VCaP (cell line): Measurements from ENCODE around the gene NIM1K.
"Not testable (repeated sequence)": the region's sequence is repeated elsewhere in the genome, so short reads cannot be mapped to it uniquely, and the experiment has no call there.

Experiments
- H3K27ac ChIP-seq: fragments of 450-650 bp; 2 replicates; pipeline ENCODE4 v1.5.1; 2017
- TF ChIP-seq, protein P1 (sequence below): fragments of 450-650 bp; conservative IDR thresholded peaks from 2 replicates; pipeline ENCODE4 v1.5.1; 2017; ENCODE audit warnings: mild to moderate bottlenecking, moderate library complexity

Gene NIM1K

DNA sequence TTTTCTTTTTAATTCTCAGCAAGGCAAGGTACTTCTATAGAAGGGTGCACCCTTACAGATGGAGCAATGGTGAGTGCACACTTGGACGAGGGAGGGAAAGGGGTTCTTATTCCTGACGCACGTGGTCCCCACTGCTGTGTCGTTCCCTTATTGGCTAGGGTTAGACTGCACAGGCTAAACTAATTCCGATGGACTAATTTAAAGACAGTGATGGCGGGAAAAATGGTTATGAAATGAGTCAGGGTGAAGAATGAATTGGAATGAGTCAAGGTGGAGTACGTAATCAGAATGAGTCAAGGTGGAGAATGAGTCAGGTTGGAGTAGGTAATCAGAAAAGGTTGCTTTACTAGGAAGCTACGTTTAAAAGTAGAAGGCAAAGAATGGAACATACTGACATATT is 123.2 kb downstream of the NIM1K start:
- TF ChIP-seq, protein P1, sequence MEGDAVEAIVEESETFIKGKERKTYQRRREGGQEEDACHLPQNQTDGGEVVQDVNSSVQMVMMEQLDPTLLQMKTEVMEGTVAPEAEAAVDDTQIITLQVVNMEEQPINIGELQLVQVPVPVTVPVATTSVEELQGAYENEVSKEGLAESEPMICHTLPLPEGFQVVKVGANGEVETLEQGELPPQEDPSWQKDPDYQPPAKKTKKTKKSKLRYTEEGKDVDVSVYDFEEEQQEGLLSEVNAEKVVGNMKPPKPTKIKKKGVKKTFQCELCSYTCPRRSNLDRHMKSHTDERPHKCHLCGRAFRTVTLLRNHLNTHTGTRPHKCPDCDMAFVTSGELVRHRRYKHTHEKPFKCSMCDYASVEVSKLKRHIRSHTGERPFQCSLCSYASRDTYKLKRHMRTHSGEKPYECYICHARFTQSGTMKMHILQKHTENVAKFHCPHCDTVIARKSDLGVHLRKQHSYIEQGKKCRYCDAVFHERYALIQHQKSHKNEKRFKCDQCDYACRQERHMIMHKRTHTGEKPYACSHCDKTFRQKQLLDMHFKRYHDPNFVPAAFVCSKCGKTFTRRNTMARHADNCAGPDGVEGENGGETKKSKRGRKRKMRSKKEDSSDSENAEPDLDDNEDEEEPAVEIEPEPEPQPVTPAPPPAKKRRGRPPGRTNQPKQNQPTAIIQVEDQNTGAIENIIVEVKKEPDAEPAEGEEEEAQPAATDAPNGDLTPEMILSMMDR = no peak
- no peak overlapping the region for H3K27ac ChIP-seq

DNA sequence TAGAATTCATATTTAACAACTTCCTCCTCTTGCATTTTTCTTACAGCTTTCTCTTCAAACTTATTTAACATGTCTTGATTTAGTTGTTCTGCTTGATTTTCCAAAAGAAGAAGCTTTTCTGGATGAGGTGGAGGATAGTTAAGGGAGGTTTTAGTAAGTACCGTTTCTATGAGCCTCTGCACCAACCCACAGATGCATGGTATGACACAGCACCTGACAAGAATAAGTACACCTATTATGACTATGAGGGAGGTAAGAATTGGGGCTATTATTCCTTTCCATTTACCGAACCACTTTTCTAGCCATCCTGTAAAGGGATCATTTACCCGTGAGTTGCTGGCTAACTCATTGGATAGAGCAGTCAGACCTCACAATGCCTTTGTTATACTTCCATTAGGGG is 123.7 kb downstream of the NIM1K start:
- TF ChIP-seq, protein P1 = no peak
- H3K27ac ChIP-seq = no peak overlapping the region

DNA sequence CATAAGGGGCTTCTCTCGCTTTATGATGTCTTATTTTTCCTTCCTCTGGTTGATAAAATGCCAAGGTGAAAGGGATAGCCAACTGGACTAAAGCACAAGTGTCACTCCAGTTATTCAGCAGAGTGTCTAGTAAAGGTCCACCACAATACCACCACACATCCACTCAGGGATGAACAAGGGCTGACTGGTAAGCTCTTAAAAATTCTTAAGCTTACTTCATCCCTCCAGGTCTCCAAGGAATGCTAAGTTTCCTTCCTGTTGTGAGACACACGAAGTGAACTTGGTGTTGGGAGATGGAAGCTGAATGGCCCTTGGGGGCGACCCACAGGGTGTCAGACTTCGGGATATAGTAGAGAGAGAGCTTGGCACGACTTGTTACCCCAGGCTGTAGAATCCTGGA is 124.4 kb downstream of the NIM1K start:
- TF ChIP-seq, protein P1 = no peak
- H3K27ac ChIP-seq = no peak overlapping the region

DNA sequence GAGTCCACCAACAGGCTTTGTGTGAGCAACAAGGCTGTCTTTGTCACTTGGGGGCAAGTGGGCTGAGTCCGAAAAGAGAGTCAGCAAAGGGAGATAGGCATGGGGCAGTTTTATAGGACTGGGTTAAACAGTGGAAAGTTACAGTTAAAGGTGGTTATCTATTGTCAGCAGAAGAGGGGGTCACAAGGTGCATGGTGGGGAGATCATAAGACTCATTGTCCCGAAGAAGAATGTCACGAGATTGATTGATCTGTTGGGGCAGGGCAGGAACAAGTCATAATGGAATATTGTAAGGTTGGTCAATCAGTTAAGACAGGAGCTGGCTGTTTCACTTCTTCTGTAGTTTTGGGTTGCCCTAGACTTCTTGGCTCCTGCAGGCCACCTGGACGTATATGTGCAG is 128.8 kb downstream of the NIM1K start:
- H3K27ac ChIP-seq = no peak overlapping the region
- TF ChIP-seq, protein P1 = no peak

- H3K27ac ChIP-seq = not testable (repeated sequence)
These were observed 131.5 kb downstream of the NIM1K start for GRCh38 chr5:43323488-43323887.

- H3K27ac ChIP-seq = not testable (repeated sequence)
These were observed 133.6 kb downstream of the NIM1K start for GRCh38 chr5:43325624-43326023.
